Smooth muscle cell of the umbilical artery (primary cell): Measurements from ENCODE around the gene TNIP3. TPM values are rescaled to one million over a fixed set of nuclear protein-coding genes. Genes with fewer than 3 reads are reported as not detected.

Experiments
- total RNA-seq: library from RNA; depleted of rRNA; stranded (reverse); fragments of >200 nt; gene quantifications from 2 replicates; pipeline ENCODE4 v1.2.3, GENCODE V29; 2014

TNIP3 gene
- 1.5 and 2.8 TPM in 2 replicates for total RNA-seq

GRCh38 chr4:121164291-121164690 is at the start of gene TNIP3:
TNIP3 (minus strand) TSS chr4:121164321; CDS start chr4:121164125, 196 bp downstream.

Other genes starting within 250 kb of the TNIP3 start
- 12.2 and 22.0 TPM in 2 replicates for gene PRDM5, start 241.6 kb downstream of the TNIP3 start, total RNA-seq
- 1.2 and 1.5 TPM in 2 replicates for gene NDNF, start 91.8 kb downstream of the TNIP3 start, total RNA-seq
- gene QRFPR, start 216.7 kb upstream of the TNIP3 start, total RNA-seq: not detected in 2 replicates